HG03175 (cell line): ENCODE results near the gene PDGFA.
"Not testable (repeated sequence)": the region's sequence is repeated elsewhere in the genome, so short reads cannot be mapped to it uniquely, and the experiment has no call there.

Source experiments
- ATAC-seq: cut with Tn5 transposase; IDR thresholded peaks from one replicate; pipeline ENCODE4 v1.9.1; 2021; ENCODE audit warnings: mild to moderate bottlenecking, moderate library complexity; ENCODE audit not compliant: unreplicated experiment

The PDGFA gene

GRCh38 chr7:552151-552867 is 32.7 kb upstream of the PDGFA start:
- not testable (repeated sequence) for ATAC-seq

GRCh38 chr7:551615-551970 is 31.9 kb upstream of the PDGFA start:
- ATAC-seq: not testable (repeated sequence)

DNA sequence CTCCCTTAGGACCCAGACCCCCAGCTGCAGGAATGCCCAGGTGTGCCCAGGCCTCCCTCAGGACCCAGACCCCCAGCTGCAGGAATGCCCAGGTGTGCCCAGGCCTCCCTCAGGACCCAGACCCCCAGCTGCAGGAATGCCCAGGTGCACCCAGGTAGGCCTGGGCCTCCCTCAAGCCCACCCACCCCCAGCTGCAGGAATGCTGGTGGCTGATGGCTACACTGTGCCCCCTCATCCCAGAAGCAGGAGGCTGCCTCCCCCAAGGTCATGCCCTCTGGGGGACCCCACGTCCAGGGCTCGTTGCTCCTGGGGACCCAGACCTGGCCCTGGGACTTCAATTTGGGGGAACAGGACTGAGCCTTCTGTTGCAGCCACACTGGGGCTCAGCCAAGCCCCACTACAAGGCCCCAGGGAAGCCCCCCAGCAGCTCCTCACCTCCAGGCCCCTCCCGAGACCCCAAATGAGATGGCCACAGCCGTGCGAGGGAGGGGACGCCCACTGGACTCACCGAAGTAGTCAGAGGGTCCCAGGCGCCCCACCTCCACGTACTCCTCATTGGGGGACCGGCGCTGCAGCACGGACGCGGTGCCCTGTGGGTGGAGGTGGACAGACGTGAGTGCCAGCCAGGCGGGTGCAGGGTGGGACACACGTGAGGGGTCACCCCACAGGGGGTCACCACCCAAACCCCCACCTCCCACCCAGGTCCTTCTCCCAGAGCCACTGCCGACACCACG is 31.4 kb upstream of the PDGFA start:
- ATAC-seq: no peak

DNA sequence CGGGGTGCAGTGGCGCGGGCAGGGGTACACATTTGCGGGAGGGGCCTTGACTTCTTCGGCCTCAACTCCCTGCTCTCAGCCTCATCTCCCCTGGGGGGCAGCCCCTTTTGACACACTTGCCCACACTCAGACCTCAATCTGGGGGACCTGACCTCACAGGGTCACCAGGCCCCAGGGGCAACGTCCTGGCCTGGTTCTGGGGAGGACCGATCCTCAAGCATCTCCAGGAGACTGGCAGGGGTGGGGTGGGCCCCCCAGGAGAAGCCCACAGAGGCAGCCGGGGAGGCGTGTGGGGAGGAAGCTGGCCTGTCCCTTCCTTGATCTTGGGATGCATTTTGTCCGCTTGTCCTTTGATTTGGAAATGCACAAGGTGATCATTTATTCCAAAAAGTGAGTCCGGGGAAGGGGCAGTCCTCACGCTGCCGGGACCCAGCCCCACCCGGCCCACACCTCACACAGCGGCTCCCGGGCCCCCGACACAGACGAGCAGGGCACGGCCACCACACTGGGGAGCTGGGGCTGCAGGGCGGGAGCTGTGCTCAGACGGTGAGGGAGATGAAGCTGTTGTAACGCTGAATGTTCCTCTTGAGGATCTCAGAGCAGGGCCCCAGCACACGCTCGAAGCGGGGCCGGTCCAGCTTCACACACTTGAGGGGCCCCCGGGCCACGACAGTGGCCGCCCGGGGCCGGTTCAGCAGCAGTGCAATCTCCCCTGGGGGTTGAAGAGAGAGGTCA is 30.4 kb upstream of the PDGFA start:
- no peak for ATAC-seq

DNA sequence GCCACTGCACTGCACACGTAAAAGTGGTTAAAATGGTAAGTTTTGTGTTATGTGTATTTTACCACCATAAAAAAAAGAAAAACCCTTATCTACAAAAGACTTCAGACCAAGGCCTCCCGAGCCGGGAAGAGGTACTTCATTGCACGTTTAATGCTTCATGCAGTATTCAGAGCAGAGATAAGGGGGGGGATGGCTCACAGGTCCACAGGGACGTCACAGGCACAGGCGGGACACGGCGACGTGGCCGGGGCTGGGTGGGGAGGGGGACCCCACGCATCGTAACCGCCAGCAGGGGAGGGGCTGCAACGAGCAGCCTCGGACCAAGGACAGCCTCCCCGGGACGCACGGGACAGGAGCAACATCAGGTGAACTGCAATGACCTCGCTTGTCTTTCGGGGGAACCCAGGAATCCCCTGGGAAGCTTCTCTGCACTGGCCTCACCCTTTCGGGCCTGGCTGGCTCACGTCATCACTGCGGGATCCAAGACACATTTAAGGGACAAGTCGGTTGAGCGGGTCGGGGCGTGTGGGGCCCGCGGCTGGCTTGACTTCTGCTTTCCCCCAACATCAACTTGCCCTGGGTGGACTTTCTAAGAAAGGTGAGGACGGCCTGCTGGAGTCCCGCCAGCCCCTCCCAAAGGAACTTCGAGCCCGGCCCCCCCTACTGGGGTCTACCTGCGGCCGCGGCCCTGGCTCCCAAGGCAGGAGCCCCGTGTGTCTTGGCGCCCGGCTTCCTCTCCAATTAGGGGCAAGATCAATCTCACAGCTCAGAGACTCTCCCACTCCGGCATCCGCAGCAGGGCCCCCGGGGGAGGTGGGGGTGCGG is 29.6 kb upstream of the PDGFA start:
- no peak for ATAC-seq

- ATAC-seq: no peak
Observed at GRCh38 chr7:548401-548800, 28.8 kb upstream of the PDGFA start.

- ATAC-seq: no peak
Observed at GRCh38 chr7:545470-545869, 25.8 kb upstream of the PDGFA start.

DNA sequence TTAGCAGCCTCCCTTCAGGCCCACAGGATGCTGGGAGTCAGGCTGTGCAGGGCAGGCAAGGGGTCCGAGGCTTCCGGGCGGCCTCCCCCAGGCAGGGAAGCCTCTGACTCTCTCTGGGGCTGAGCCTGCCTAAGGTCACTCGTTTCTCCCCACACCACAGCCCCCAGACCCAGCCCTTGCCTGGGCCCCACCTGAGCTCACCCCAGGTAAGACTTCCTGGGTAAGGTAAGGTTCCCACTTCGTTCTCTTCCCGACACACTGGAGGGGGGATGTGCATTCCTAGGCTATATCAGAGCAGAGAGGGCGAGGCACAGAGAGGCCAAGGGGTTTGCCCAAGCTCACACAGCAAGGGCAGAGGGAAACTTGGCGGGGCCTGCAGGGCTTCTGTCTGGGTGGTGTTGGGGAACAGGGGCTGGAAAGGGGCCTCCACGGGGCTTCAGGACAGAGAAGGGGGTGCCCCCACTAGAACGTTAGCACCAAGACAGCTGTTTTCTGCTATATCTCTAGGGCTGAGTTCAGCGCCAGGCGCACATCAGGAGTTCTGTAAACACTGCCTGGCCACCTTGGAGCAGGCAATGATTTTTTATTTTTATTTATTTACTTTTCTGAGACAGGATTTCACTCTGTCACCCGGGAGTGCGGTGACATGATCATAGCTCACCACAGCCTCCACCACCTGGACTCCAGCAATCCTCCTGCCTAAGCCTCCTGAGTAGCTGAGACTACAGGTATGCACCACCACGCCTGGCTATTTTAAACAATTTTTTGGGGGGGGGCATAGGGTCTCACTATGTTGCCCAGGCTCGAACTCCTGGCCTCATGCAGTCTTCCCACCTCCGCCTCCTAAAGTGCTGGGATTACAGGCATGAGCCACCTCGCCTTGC is 24.9 kb upstream of the PDGFA start:
- no peak for ATAC-seq

DNA sequence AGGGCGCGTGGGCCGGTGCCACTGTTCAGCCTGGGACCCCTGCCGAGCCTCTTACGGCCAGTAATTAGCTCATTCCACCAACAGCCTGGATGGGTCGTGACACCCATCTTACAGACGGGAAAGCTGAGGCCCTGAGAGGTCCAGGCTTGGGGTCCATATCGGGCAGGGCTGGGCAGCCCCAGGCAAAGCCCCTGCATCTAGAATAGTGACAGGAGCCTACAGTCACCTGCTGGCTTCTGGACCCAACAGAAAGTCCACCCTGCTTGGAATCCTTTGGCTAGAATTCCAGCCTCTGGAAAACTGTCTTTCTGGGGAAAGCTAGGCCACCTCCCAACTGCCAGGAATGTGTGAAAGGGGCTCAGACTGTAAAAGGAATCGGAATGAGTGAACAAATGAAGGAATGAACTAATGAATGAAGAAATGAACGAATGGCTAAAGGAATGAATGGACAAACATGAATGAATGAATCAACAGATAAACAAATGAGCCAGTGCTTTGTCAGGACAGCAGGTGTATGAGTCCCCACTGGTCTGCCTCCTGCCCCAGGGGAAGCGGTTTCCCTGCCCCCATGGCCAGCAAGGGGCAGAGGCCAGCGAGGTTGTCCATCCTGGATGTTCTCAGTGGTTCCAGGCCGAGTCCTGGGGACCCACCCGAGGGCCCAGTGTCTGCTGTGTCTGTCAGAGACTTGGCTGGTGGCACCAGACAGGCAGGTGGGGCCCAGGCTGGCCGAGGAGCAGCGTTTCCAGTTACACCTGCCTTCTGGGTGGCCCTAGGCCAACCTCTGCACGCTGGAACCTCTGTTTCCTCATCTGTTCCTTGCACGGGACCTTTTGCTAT is 24.1 kb upstream of the PDGFA start:
- ATAC-seq: no peak

- ATAC-seq: no peak
Observed at GRCh38 chr7:542713-543500, 23.3 kb upstream of the PDGFA start.

- no peak for ATAC-seq
Observed at GRCh38 chr7:542131-542712, 22.6 kb upstream of the PDGFA start.

GRCh38 chr7:541661-542060 is 22.0 kb upstream of the PDGFA start:
- no peak for ATAC-seq

DNA sequence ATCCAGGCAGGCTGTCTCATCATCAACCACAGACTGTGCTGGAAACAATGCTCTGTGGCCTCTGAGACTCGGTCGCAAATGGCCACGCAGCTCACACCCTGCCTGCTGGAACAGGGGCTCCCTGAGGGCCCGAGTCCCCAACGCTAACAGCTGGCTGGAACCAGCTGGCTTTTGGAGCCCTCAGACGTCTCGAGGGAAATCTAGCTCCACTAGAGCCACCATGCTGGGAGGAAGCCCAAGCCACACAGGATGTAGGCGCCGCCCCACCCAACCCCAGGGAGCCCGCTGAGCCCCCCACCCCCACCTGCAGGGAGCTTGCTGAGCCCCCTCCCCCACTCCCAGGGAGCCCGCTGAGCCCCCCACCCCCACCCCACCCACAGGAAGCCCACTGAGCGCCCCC is 21.4 kb upstream of the PDGFA start:
- no peak for ATAC-seq

DNA sequence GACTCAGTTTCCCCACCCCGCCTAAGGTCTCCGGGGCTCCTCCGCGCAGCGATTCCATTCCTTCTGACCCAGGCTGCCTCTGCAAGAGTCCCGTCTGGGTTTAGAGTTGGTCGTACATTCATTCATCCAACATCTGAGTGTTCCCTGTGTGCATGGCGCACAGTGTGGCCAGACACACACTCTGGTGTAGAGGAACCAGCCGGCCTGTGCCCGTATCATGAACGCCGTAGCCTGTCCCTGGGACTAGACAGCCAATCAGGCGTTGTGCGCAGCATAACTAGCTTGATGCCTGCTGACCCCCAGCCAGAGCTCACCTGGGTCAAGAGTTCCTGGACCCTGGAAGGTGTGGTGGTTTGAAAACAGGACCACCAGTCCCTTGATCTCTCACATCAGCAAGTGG is 20.9 kb upstream of the PDGFA start:
- ATAC-seq: no peak

DNA sequence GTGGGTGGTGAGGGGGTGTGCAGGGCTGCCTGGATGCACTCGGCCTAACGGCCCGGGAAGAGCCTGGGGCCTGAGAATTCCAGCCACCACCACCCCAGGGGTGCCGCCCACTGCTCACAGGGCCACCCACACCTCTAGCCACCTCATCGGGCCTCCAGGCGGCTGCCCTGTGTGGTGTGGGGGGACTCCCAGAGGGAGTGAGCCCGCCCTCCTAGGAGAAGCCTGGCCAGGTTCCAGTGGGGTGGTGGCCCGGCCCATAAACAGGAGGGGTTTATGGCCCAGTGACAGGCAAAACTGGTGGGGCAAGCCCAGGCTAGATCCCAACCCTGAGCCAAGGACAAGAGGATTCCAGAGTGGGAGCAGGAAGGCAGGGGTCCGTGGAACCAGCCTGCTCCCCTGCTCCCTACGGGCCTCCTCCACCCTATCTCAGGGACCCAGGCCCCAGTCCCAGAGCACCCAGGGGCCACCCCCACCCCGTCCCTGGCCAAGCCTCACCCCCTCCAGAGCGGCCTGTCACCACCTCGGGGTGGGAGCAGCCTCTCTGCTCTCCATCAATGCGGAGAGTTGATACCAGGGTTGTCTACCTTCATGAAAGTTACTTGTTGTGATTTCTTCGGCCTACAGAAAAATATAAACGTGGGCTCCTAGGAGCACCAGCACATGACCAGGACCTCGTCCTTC is 20.2 kb upstream of the PDGFA start:
- ATAC-seq: no peak

DNA sequence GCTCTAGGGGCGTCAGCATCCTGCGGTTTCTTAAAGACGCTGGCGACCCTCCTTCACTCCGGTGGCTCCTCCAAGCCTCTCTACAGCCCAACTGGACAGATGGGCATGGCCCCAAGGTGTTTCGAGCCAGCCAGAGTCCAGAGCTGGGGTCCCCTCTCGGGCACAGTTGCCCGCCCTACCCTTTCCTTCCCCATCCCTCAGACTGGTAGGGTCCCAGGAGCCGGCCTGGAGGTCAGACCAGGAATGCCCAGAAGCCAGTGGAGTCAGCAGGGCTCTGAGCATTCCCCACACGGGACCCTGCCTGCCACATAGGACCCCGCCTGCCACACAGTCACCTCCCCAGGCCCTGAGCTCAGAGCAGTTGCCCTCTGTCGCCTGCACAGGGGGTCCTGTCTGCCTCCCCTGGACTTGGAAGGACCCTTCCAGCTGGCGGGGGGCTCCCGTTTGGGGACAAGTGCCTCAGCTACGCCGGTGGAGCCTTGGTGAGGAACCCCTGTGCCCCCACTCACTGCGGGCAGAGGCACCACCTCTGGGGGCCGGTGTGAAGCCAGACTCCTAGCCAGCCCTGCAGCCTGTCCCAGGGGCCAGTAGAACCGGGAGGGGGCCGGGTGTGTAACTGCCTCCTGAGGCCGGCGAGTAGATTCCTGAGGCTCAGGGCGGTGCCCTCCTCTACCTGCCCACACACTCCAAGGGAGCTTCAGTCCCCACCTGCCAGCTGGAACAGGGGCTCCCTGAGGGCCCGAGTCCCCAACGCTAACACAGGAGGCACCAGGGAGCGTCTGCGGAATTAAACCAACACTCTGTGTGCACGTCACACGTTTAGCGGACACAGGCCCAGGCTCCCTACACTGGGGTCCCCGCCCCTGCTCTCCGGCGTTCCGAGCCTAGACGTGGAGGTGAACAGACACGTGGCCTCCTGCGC is 19.4 kb upstream of the PDGFA start:
- no peak for ATAC-seq
